Endodermal cell (in vitro differentiated cells): Measurements from ENCODE around the gene ZBTB49. TPM values are rescaled to one million over a fixed set of nuclear protein-coding genes. Genes with fewer than 3 reads are reported as not detected.

Experiments used
- DNase-seq: peaks from one replicate; pipeline ENCODE4 v3.0.0-alpha.2; 2017
- H3K27ac ChIP-seq: 2 replicates; pipeline ENCODE4 v1.5.1; 2013; ENCODE audit warnings: mild to moderate bottlenecking, low read depth, low read length, moderate library complexity
- H3K27me3 ChIP-seq: 2 replicates; pipeline ENCODE4 v1.6.1; 2013; ENCODE audit warnings: mild to moderate bottlenecking, low read length, moderate library complexity; ENCODE audit not compliant: insufficient read depth, control insufficient read depth, poor library complexity, severe bottlenecking
- H3K36me3 ChIP-seq: 2 replicates; pipeline ENCODE4 v1.7.0; 2013; ENCODE audit warnings: mild to moderate bottlenecking, low read length, moderate library complexity; ENCODE audit not compliant: control insufficient read depth, insufficient read depth
- H3K4me1 ChIP-seq: one replicate; pipeline ENCODE4 v1.7.0; 2013; ENCODE audit warnings: low read length; ENCODE audit not compliant: control insufficient read depth, insufficient read depth
- H3K4me3 ChIP-seq: 2 replicates; pipeline ENCODE4 v1.5.1; 2013; ENCODE audit warnings: mild to moderate bottlenecking, low read length, moderate library complexity
- H3K9ac ChIP-seq: 2 replicates; pipeline ENCODE4 v1.6.1; 2013; ENCODE audit warnings: mild to moderate bottlenecking, low read length, moderate library complexity; ENCODE audit not compliant: poor library complexity, severe bottlenecking; ENCODE audit errors: extremely low read depth
- H3K9me3 ChIP-seq: 2 replicates; pipeline ENCODE4 v1.6.1; 2013; ENCODE audit warnings: mild to moderate bottlenecking, low read length, moderate library complexity; ENCODE audit not compliant: control insufficient read depth
- H3K27ac Mint-ChIP-seq: 2 replicates; pipeline ENCODE4 v1.8.0; 2020; ENCODE audit warnings: mixed read lengths
- H3K27me3 Mint-ChIP-seq: 2 replicates; pipeline ENCODE4 v1.8.0; 2021; ENCODE audit warnings: mild to moderate bottlenecking, mixed read lengths; ENCODE audit not compliant: insufficient read depth
- H3K36me3 Mint-ChIP-seq: 2 replicates; pipeline ENCODE4 v1.8.0; 2020; ENCODE audit warnings: low read depth, mixed read lengths
- H3K4me1 Mint-ChIP-seq: 2 replicates; pipeline ENCODE4 v1.8.0; 2020; ENCODE audit warnings: mixed read lengths
- H3K4me3 Mint-ChIP-seq: 2 replicates; pipeline ENCODE4 v1.8.0; 2020; ENCODE audit warnings: mild to moderate bottlenecking, moderate library complexity, mixed read lengths
- H3K9me3 Mint-ChIP-seq: 2 replicates; pipeline ENCODE4 v1.8.0; 2020; ENCODE audit warnings: mild to moderate bottlenecking, mixed read lengths
- CTCF ChIP-seq: fragments of 200-600 bp; sonication (generic); conservative IDR thresholded peaks from 2 replicates; pipeline ENCODE4 v1.5.0; 2021; ENCODE audit warnings: antibody characterized with exemption, mild to moderate bottlenecking
- WGBS, 2 experiments: methylation state at CpG; one replicate each; pipeline versions ENCODE4 v1.1.5 to v1.1.7; 2013; ENCODE audit warnings: missing lambda C conversion rate in 2 of 2, mixed read lengths in 1 of 2; ENCODE audit not compliant: insufficient coverage in 1 of 2, insufficient read length in 1 of 2; 5-methylcytosine and 5-hydroxymethylcytosine counted together
- total RNA-seq, 2 donors: library from RNA; stranded (reverse); fragmentation: NEBNext Ultra II Directional in 1 of 2; extraction: Animal tissue kit (Norgen Biotek cat#: 25700) in 1 of 2; gene quantifications; 2 replicates in 1 of 2; 3 replicates in 1 of 2; pipeline ENCODE4 v1.2.1, GENCODE V29; 2021

Gene ZBTB49
- total RNA-seq, 2 donors from 2014 or later: 5.9 to 8.0 TPM

GRCh38 chr4:4281787-4282186, 8.3 kb upstream of the ZBTB49 start:
- no peak for TF ChIP-seq CTCF
- peaks cover 85% of the 10 kb centered on the region for H3K36me3 ChIP-seq
- H3K36me3 Mint-ChIP-seq: peaks cover 57% of the 10 kb centered on the region
- no peak overlapping the region for H3K27ac Mint-ChIP-seq
- no peak overlapping the region for H3K4me3 ChIP-seq
- H3K27me3 Mint-ChIP-seq: no peaks in the 10 kb centered on the region
- no peak overlapping the region for H3K27ac ChIP-seq
- H3K4me3 Mint-ChIP-seq: no peak overlapping the region
- no peaks in the 10 kb centered on the region for H3K4me1 Mint-ChIP-seq
- H3K9ac ChIP-seq: no peak overlapping the region
- no peak for DNase-seq
- no peaks in the 10 kb centered on the region for H3K9me3 ChIP-seq
- 95 to 97% methylated on average over 5 to 6 of the region's 6 CpGs for WGBS, 2 experiments
- no peaks in the 10 kb centered on the region for H3K4me1 ChIP-seq
- no peaks in the 10 kb centered on the region for H3K27me3 ChIP-seq
- no peaks in the 10 kb centered on the region for H3K9me3 Mint-ChIP-seq

- Histone ChIP-seq H3K9ac (no peak overlapping the region), H3K27ac (no peak overlapping the region), H3K27me3 (no peaks in the 10 kb centered on the region), H3K36me3 (peaks cover 58% of the 10 kb centered on the region), H3K4me3 (no peak overlapping the region), H3K4me1 (no peaks in the 10 kb centered on the region), H3K9me3 (no peaks in the 10 kb centered on the region)
- Mint-ChIP-seq H3K36me3 (peaks cover 43% of the 10 kb centered on the region), H3K9me3 (no peaks in the 10 kb centered on the region), H3K27ac (no peak overlapping the region), H3K27me3 (no peaks in the 10 kb centered on the region), H3K4me3 (no peak overlapping the region), H3K4me1 (peaks cover 10% of the 10 kb centered on the region)
- DNase-seq: no peak
- 91 to 94% methylated on average over 6 to 11 of the region's 11 CpGs for WGBS, 2 experiments
- no peak for TF ChIP-seq CTCF
These were observed 5.0 kb upstream of the ZBTB49 start for GRCh38 chr4:4284827-4285618.

GRCh38 chr4:4288098-4288497, 2.0 kb upstream of the ZBTB49 start:
- Mint-ChIP-seq H3K27me3 (no peaks in the 10 kb centered on the region), H3K9me3 (no peaks in the 10 kb centered on the region), H3K27ac (no peak overlapping the region), H3K4me1 (peaks cover 18% of the 10 kb centered on the region), H3K36me3 (peaks cover 21% of the 10 kb centered on the region), H3K4me3 (no peak overlapping the region)
- Histone ChIP-seq H3K9me3 (no peaks in the 10 kb centered on the region), H3K27me3 (no peaks in the 10 kb centered on the region), H3K9ac (no peak overlapping the region), H3K4me1 (peaks cover 4% of the 10 kb centered on the region), H3K27ac (no peak overlapping the region), H3K4me3 (no peak overlapping the region), H3K36me3 (peaks cover 29% of the 10 kb centered on the region)
- no peak for DNase-seq
- TF ChIP-seq CTCF: no peak
